ENCODE results near the gene KCP.
A peak's percentile ranks its signal among the peaks of the same experiment; 100 is the strongest.

Gene KCP

GRCh38 chr7:128888756-128889095 lies 21.8 kb downstream of the KCP start:
- DNase-seq = no peak

- no peak for DNase-seq
These were observed 22.3 kb downstream of the KCP start for GRCh38 chr7:128888039-128888755.

- no peak for DNase-seq
These were observed 23.1 kb downstream of the KCP start for GRCh38 chr7:128887169-128888038.

GRCh38 chr7:128886391-128887168 lies 23.9 kb downstream of the KCP start:
- no peak for DNase-seq

GRCh38 chr7:128885370-128886187 lies 24.9 kb downstream of the KCP start:
- DNase-seq = no peak

- no peak for DNase-seq
These were observed 25.7 kb downstream of the KCP start for GRCh38 chr7:128884561-128885369.

- DNase-seq = peak in 52 of 56 donors; percentile 6 to 86 (median 47)
These were observed 26.7 kb downstream of the KCP start for GRCh38 chr7:128883622-128884448.

GRCh38 chr7:128882134-128882533 lies 28.4 kb downstream of the KCP start:
- no peak for DNase-seq

- no peak for DNase-seq
These were observed 28.9 kb downstream of the KCP start for GRCh38 chr7:128881458-128882125.

- no peak for DNase-seq
These were observed 29.6 kb downstream of the KCP start for GRCh38 chr7:128880791-128881457.

GRCh38 chr7:128879939-128880746 lies 30.4 kb downstream of the KCP start:
- DNase-seq = peak in 49 of 56 donors; percentile 5 to 81 (median 49)

GRCh38 chr7:128879461-128879938 lies 31.0 kb downstream of the KCP start:
- no peak for DNase-seq

- no peak for DNase-seq
These were observed 32.0 kb downstream of the KCP start for GRCh38 chr7:128878226-128879105.

GRCh38 chr7:128877756-128878120 lies 32.8 kb downstream of the KCP start:
- no peak for DNase-seq

- no peak for DNase-seq
These were observed 33.3 kb downstream of the KCP start for GRCh38 chr7:128876978-128877755.

Data from amygdala (tissue), 56 donors.